ENCODE measurements around the gene NEO1. TPM values are rescaled to one million over a fixed set of nuclear protein-coding genes. Genes with fewer than 3 reads are reported as not detected.

Gene NEO1
- total RNA-seq, 2 donors from 2014 or later: 51.4 to 72.3 TPM

DNA sequence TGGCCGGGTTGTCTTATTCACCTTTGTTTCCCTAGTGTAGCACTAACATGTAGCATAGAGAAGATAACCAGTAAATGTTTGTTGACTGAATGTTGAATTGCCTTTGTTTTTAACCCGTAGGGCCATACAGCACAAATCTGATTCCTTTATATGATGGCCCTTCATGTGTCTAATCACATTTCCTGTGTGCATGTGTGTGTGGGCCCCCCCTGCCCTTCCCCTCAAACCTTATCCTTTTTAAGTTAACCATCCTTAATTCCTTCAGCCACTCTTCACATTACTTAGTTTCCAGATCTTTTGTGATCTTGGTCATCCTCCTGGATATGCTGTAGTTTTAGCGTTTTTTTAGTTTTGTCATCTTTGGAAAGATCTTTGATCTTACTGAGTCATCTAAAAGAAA, 4.2 kb downstream of the NEO1 start:
- DNase-seq (ENCODE audit: low spot score) (no peak), ATAC-seq (ENCODE audit: insufficient number of reproducible peaks, low FRiP score, low read depth) (no peak)
- Histone ChIP-seq H3K36me3 (no peaks in the 10 kb centered on the region), H3K4me3 (no peak overlapping the region), H3K9me3 (no peaks in the 10 kb centered on the region), H3K27ac (no peak overlapping the region), H3K4me1 (ENCODE audit: control insufficient read depth in 1 of 2, low read depth in 2 of 2) (peaks cover 6 to 31% of the 10 kb centered on the region in 2 donors), H3K27me3 (replicated peaks; ENCODE audit: insufficient read depth) (no peaks in the 10 kb centered on the region)
- TF ChIP-seq, protein P1, sequence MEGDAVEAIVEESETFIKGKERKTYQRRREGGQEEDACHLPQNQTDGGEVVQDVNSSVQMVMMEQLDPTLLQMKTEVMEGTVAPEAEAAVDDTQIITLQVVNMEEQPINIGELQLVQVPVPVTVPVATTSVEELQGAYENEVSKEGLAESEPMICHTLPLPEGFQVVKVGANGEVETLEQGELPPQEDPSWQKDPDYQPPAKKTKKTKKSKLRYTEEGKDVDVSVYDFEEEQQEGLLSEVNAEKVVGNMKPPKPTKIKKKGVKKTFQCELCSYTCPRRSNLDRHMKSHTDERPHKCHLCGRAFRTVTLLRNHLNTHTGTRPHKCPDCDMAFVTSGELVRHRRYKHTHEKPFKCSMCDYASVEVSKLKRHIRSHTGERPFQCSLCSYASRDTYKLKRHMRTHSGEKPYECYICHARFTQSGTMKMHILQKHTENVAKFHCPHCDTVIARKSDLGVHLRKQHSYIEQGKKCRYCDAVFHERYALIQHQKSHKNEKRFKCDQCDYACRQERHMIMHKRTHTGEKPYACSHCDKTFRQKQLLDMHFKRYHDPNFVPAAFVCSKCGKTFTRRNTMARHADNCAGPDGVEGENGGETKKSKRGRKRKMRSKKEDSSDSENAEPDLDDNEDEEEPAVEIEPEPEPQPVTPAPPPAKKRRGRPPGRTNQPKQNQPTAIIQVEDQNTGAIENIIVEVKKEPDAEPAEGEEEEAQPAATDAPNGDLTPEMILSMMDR (IDR thresholded peaks at IDR 0.05): no peak

DNA sequence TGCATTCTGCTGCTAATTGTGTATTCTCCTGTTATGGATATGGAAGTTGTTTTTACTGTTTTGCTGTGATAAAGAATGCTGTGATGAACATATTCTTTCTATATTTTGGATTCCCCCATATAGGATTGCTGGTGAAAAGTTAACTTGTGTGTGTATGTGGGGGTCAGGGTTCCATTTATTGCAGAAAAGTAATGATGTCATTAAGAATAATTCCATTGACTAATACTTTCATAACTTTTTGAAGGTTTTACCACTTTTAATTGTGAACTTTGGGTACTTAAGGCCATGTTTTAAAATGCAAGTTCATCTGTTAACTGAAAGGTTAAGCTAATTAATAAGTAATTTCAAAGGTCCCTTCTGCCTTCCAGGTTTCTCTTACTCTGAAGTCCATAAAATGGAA, 6.2 kb downstream of the NEO1 start:
- DNase-seq (ENCODE audit: low spot score) (no peak), ATAC-seq (ENCODE audit: insufficient number of reproducible peaks, low FRiP score, low read depth) (no peak)
- no peak overlapping the region for H3K4me3 ChIP-seq
- H3K27me3 ChIP-seq (replicated peaks; ENCODE audit: insufficient read depth): no peaks in the 10 kb centered on the region
- no peaks in the 10 kb centered on the region for H3K36me3 ChIP-seq
- no peak overlapping the region for H3K27ac ChIP-seq
- H3K4me1 ChIP-seq (ENCODE audit: control insufficient read depth in 1 of 2, low read depth in 2 of 2): peaks cover 6 to 34% of the 10 kb centered on the region in 2 donors
- no peaks in the 10 kb centered on the region for H3K9me3 ChIP-seq
- TF ChIP-seq, protein P1 (IDR thresholded peaks at IDR 0.05): no peak

DNA sequence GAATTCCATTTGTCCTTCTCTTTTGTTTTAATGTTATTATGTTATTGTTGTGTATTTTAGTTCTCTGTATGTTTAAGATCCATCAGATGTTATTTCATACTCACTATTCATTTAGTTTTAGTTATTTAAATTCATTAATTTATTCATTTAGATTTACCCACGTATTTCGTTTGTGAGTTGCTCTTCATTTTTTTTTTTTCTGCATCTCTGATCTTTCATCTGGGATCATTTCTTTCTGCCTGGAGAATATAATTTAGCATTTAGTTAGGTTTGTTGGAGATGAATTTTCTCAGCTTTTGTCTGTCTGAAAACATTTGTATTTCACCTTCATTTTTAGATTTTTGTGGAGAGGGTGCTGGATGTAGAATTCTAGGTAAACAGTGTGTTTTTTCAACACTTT, 12.9 kb downstream of the NEO1 start:
- DNase-seq (ENCODE audit: low spot score) (no peak), ATAC-seq (ENCODE audit: insufficient number of reproducible peaks, low FRiP score, low read depth) (no peak)
- H3K4me1 ChIP-seq (ENCODE audit: control insufficient read depth in 1 of 2, low read depth in 2 of 2): peaks cover 0 to 6% of the 10 kb centered on the region in 2 donors
- TF ChIP-seq, protein P1 (IDR thresholded peaks at IDR 0.05): no peak
- H3K27ac ChIP-seq: no peak overlapping the region
- no peaks in the 10 kb centered on the region for H3K36me3 ChIP-seq
- no peaks in the 10 kb centered on the region for H3K9me3 ChIP-seq
- H3K4me3 ChIP-seq: no peak overlapping the region
- no peaks in the 10 kb centered on the region for H3K27me3 ChIP-seq (replicated peaks; ENCODE audit: insufficient read depth)

DNA sequence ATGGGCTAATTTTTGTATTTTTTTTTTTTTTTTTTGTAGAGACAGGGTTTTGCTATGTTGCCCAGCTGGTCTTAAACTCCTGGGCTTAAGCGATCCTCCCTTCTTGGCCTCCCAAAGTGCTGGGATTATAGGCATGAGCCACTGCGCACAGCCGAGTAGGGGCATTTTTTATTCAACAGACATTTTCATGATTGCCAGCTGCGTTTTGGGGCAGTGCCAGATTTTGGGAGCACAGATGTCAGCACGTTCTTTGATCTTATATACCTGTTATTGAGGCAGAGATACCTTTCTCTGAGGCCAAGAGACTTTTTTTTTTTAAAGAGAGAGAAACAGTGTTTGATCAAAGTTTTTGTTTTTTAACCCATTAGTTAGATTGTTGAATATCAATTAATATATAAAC, 16.8 kb downstream of the NEO1 start:
- H3K4me3 ChIP-seq: no peak overlapping the region
- TF ChIP-seq, protein P1 (IDR thresholded peaks at IDR 0.05): no peak
- no peak overlapping the region for H3K27ac ChIP-seq
- DNase-seq (ENCODE audit: low spot score) (no peak), ATAC-seq (ENCODE audit: insufficient number of reproducible peaks, low FRiP score, low read depth) (no peak)
- H3K9me3 ChIP-seq: no peaks in the 10 kb centered on the region
- no peaks in the 10 kb centered on the region for H3K27me3 ChIP-seq (replicated peaks; ENCODE audit: insufficient read depth)
- H3K36me3 ChIP-seq: no peaks in the 10 kb centered on the region
- peaks cover 2 to 11% of the 10 kb centered on the region in 2 donors for H3K4me1 ChIP-seq (ENCODE audit: control insufficient read depth in 1 of 2, low read depth in 2 of 2)

DNA sequence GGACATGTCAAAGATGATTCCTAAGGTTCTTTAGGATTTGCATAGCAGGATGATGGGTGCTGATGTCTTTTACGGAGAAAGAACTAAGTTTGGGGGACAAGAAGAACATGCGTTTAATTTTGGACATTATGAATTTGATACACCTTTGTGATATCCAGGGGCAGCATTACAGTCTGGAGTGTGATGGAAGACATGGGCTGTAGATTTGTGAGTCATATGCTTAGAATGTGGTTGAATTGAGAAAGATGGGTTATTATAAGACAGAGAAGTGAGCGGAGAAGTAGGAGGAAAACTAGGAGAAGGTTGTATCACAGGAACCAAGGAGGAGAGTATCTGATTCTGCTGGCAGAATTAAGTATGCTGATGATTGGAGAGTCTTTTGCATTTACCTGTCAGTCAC, 20.6 kb downstream of the NEO1 start:
- DNase-seq (ENCODE audit: low spot score): no peak
- ATAC-seq (ENCODE audit: insufficient number of reproducible peaks, low FRiP score, low read depth): no peak
- Histone ChIP-seq H3K27ac (no peak overlapping the region), H3K4me1 (ENCODE audit: control insufficient read depth in 1 of 2, low read depth in 2 of 2) (peaks cover 24 to 45% of the 10 kb centered on the region in 2 donors), H3K4me3 (no peak overlapping the region), H3K9me3 (no peaks in the 10 kb centered on the region), H3K36me3 (no peaks in the 10 kb centered on the region), H3K27me3 (replicated peaks; ENCODE audit: insufficient read depth) (no peaks in the 10 kb centered on the region)
- TF ChIP-seq, protein P1 (IDR thresholded peaks at IDR 0.05): no peak

All from thoracic aorta (tissue), 2 donors.